Measurements from ENCODE around the gene VPS8. TPM values are rescaled to one million over a fixed set of nuclear protein-coding genes. Genes with fewer than 3 reads are reported as not detected.

The VPS8 gene
- total RNA-seq, 1 experiment from 2014 or later: 39.7 TPM

DNA sequence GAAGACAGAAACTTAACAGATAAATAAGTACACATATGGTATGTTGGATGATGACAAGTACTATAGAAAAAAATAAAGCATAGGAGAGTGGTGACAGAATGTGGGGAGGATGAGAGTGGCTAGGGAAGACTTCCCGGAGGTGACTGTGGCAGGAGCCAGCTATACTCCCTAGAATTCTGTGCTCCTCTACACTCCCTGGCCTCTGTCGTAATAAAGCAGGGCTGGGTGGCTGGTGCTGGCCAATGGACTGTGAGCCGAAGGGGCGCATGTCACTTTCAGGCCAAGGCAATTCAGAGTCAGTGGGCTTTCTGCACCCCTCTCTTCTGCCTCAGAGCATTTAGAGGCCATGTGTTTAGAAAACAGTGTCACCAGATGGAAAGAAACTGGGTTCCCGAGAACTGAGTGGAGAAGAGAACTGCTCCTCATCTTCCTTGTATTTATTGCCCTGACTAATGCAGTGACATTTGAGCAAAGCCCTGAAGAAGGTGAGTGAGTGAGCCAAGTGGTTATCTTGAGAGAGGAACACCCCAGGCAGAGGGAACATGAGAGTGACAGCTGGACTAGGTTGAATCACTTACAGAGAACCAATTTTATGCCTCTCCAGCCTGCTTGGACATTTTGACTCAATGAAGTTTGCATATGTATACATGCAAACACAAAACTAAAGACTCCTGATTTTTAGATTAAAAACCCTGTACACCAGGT lies 5.2 kb upstream of the VPS8 start:
- no peak overlapping the region for H3K4ac ChIP-seq (ENCODE audit: low read depth, low read length)
- no peak overlapping the region for H3K4me3 Mint-ChIP-seq
- H4K91ac ChIP-seq (ENCODE audit: insufficient read length, low read depth, low read length): no peak overlapping the region
- no peak overlapping the region for H2BK15ac ChIP-seq (ENCODE audit: low read depth, low read length)
- H3K18ac ChIP-seq (ENCODE audit: insufficient read length, low read depth, low read length): no peak overlapping the region
- H3K14ac ChIP-seq (ENCODE audit: insufficient read depth, low read length): no peak overlapping the region
- no peak overlapping the region for H2BK5ac ChIP-seq (ENCODE audit: insufficient read length, low read length)
- DNase-seq: no peak
- no peaks in the 10 kb centered on the region for H3K27me3 ChIP-seq (ENCODE audit: insufficient read depth, low read length)
- H3K4me1 ChIP-seq (ENCODE audit: insufficient read depth, low read length): no peaks in the 10 kb centered on the region
- H3K79me1 ChIP-seq (ENCODE audit: insufficient read depth, low read depth, low read length, poor library complexity, severe bottlenecking): no peaks in the 10 kb centered on the region
- no peak overlapping the region for H4K5ac ChIP-seq (ENCODE audit: insufficient read length, low read depth, low read length)
- no peak overlapping the region for H3K56ac ChIP-seq (ENCODE audit: insufficient read length, low read depth, low read length)
- H3K36me3 Mint-ChIP-seq (ENCODE audit: insufficient read depth in 1 of 3, low read depth in 3 of 3): no peaks in the 10 kb centered on the region
- no peaks in the 10 kb centered on the region for H3K9me3 ChIP-seq (ENCODE audit: control insufficient read depth, low read depth, low read length)
- peaks cover 8% of the 10 kb centered on the region for H3K27me3 Mint-ChIP-seq (ENCODE audit: low read depth)
- no peak overlapping the region for H3K27ac Mint-ChIP-seq
- H3K9ac ChIP-seq (ENCODE audit: extremely low read depth, insufficient read length, low read length): no peak overlapping the region
- H3K23me2 ChIP-seq (ENCODE audit: insufficient read length, low read depth, low read length, poor library complexity, severe bottlenecking): no peaks in the 10 kb centered on the region
- H3K4me2 ChIP-seq (ENCODE audit: insufficient read depth, insufficient read length, low read length): no peak overlapping the region
- TF ChIP-seq, protein P1, sequence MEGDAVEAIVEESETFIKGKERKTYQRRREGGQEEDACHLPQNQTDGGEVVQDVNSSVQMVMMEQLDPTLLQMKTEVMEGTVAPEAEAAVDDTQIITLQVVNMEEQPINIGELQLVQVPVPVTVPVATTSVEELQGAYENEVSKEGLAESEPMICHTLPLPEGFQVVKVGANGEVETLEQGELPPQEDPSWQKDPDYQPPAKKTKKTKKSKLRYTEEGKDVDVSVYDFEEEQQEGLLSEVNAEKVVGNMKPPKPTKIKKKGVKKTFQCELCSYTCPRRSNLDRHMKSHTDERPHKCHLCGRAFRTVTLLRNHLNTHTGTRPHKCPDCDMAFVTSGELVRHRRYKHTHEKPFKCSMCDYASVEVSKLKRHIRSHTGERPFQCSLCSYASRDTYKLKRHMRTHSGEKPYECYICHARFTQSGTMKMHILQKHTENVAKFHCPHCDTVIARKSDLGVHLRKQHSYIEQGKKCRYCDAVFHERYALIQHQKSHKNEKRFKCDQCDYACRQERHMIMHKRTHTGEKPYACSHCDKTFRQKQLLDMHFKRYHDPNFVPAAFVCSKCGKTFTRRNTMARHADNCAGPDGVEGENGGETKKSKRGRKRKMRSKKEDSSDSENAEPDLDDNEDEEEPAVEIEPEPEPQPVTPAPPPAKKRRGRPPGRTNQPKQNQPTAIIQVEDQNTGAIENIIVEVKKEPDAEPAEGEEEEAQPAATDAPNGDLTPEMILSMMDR (conservative IDR thresholded peaks at IDR 0.05): no peak
- no peak overlapping the region for H2BK12ac ChIP-seq (ENCODE audit: insufficient read length, low read depth, low read length)
- no peak overlapping the region for H4K8ac ChIP-seq (replicated peaks; ENCODE audit: insufficient read length, low read depth, low read length)
- H3K23ac ChIP-seq (ENCODE audit: insufficient read length, low read depth, low read length): no peak overlapping the region
- no peak overlapping the region for H2BK120ac ChIP-seq (ENCODE audit: low read depth, low read length, poor library complexity, severe bottlenecking)
- no peak overlapping the region for H3K27ac ChIP-seq (ENCODE audit: insufficient read length, low read depth, low read length)
- no peak overlapping the region for H3T11ph ChIP-seq (ENCODE audit: low read length)
- no peak overlapping the region for H2AK5ac ChIP-seq (ENCODE audit: insufficient read length, low read length)
- peaks cover 3 to 8% of the 10 kb centered on the region in 2 experiments for H3K4me1 Mint-ChIP-seq
- WGBS (ENCODE audit: extremely low coverage, insufficient read length, low lambda C conversion rate): no CpG with 5 or more reads among the region's 5 CpGs
- no peaks in the 10 kb centered on the region for H4K20me1 ChIP-seq (ENCODE audit: control insufficient read depth, insufficient read depth, insufficient read length)
- no peaks in the 10 kb centered on the region for H3K9me3 Mint-ChIP-seq
- H2BK20ac ChIP-seq (ENCODE audit: low read depth, low read length, poor library complexity, severe bottlenecking): no peak overlapping the region
- no peak overlapping the region for H2AFZ ChIP-seq (ENCODE audit: low read length)
- H3K79me2 ChIP-seq (ENCODE audit: insufficient read depth, low read length): no peaks in the 10 kb centered on the region
